CD8-positive, alpha-beta memory T cell (primary cell): ENCODE results near the gene SLC33A1. TPM values are rescaled to one million over a fixed set of nuclear protein-coding genes. Genes with fewer than 3 reads are reported as not detected.
"Not testable (repeated sequence)": the region's sequence is repeated elsewhere in the genome, so short reads cannot be mapped to it uniquely, and the experiment has no call there.

ENCODE experiments used
- CTCF ChIA-PET: fragments of 350-600 bp; sonication (Branson Sonifier 250); formaldehyde crosslinking; loops from one replicate; lab custom pipeline; 2021; ENCODE audit warnings: antibody characterized with exemption; lab: Charles Lee
- POLR2A ChIA-PET: fragments of 350-600 bp; sonication (Branson Sonifier 250); formaldehyde crosslinking; loops from one replicate; lab custom pipeline; 2021; ENCODE audit warnings: antibody characterized with exemption; lab: Charles Lee
- DNase-seq, 5 donors: peaks; one replicate each; pipeline versions ENCODE4 v3.0.0 to v3.0.0-alpha.2; 2020 to 2022; ENCODE audit warnings: mixed read lengths in 1 of 5
- H3K27ac ChIP-seq: one replicate; pipeline ENCODE4 v1.7.0; 2013; ENCODE audit warnings: low read depth, mild to moderate bottlenecking, low read length, moderate library complexity
- H3K27me3 ChIP-seq: 2 replicates; pipeline ENCODE4 v1.7.0; 2013; ENCODE audit warnings: low read length, mild to moderate bottlenecking; ENCODE audit not compliant: insufficient read depth, poor library complexity, severe bottlenecking
- H3K36me3 ChIP-seq: 2 replicates; pipeline ENCODE4 v1.7.0; 2013; ENCODE audit warnings: mild to moderate bottlenecking, low read length, moderate library complexity; ENCODE audit not compliant: insufficient read depth
- H3K4me1 ChIP-seq: 2 replicates; pipeline ENCODE4 v1.7.0; 2013; ENCODE audit warnings: mild to moderate bottlenecking, low read length, moderate library complexity; ENCODE audit not compliant: insufficient read depth
- H3K4me3 ChIP-seq: 2 replicates; pipeline ENCODE4 v1.7.0; 2013; ENCODE audit warnings: mild to moderate bottlenecking, low read length
- H3K9me3 ChIP-seq: 2 replicates; pipeline ENCODE4 v1.7.0; 2013; ENCODE audit warnings: mild to moderate bottlenecking, low read length
- H3K27ac Mint-ChIP-seq, 8 donors: one replicate each; pipeline ENCODE4 v1.8.0; 2020 to 2021; ENCODE audit warnings: mixed read lengths in 8 of 8, mild to moderate bottlenecking in 6 of 8, inconsistent platforms in 3 of 8, moderate library complexity in 3 of 8
- H3K27me3 Mint-ChIP-seq, 2 donors: one replicate each; pipeline ENCODE4 v1.8.0; 2020 to 2021; ENCODE audit warnings: mixed read lengths in 2 of 2, mild to moderate bottlenecking in 1 of 2, moderate library complexity in 1 of 2
- H3K36me3 Mint-ChIP-seq, 3 donors: one replicate each; pipeline ENCODE4 v1.8.0; 2020 to 2021; ENCODE audit warnings: mixed read lengths in 3 of 3, inconsistent platforms in 1 of 3, mild to moderate bottlenecking in 1 of 3
- H3K4me1 Mint-ChIP-seq, 3 donors: one replicate each; pipeline ENCODE4 v1.8.0; 2020 to 2021; ENCODE audit warnings: mixed read lengths in 3 of 3, inconsistent platforms in 1 of 3, mild to moderate bottlenecking in 1 of 3
- H3K4me3 Mint-ChIP-seq, 7 donors: one replicate each; pipeline ENCODE4 v1.8.0; 2020 to 2021; ENCODE audit warnings: mixed read lengths in 7 of 7, mild to moderate bottlenecking in 6 of 7, moderate library complexity in 4 of 7, inconsistent platforms in 2 of 7
- H3K9me3 Mint-ChIP-seq, 5 donors: one replicate each; pipeline ENCODE4 v1.8.0; 2020 to 2022; ENCODE audit warnings: mixed read lengths in 5 of 5, mild to moderate bottlenecking in 3 of 5, moderate library complexity in 2 of 5, inconsistent platforms in 1 of 5
- polyA plus RNA-seq: library from polyadenylated mRNA; unstranded; fragments of 300-500 nt; fragmentation: Illumina TruSeq; gene quantifications from one replicate; pipeline ENCODE4 v1.2.3, GENCODE V29; 2021
- total RNA-seq, 2 experiments: library from RNA; stranded (reverse); gene quantifications; one replicate each; pipeline ENCODE4 v1.2.3, GENCODE V29; 2021

Gene SLC33A1
- total and polyA plus RNA-seq, 3 experiments from 2014 or later, result 19.5 to 24.8 (median 22.8) TPM

DNA sequence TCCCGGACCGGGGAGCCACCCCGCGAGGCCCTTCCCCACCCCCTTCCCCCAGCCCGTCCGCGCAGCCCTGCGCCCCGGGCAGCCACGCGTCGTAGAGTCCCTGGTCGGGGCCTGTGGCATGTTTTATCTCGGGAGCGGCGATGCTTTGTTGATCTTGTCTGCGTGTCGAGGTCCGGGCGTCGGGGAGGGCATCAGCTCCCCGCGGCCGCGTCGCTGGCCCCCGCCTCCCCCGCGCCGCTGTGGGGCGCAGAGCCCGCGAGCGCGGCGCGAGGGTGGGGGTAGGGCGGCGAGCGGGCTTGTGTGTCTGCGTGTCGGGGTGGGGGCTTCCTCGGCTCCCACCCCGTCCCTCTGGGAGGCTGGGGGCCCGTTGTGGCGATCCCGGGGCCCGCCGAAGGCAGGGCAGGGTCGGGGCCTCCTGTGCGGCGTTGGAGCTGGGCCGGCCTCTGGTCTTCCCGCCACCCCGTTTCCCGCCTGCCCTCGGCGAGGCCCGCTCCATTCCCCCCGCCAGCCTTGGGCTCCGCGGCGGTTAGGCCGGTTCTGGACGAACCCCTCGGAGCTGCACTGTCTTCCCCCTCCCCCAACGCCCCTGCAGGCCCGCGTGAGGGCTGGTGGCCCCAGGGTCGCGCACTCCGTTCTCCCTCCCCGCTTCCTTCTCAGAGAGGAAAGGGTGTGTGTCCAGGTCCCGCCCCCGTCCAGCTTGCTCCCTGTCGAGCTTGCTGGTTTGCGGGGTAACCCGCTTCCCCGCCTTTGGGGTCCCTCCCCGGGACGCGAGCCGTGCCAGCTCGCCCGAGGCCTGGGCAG lies 16.9 kb upstream of the SLC33A1 start:
- Mint-ChIP-seq H3K9me3 (no peaks in the 10 kb centered on the region), H3K4me3 (peak overlapping the region; percentile 88 to 96 (median 94)), H3K27ac (peak overlapping the region; percentile 70 to 94 (median 89)), H3K27me3 (no peaks in the 10 kb centered on the region), H3K36me3 (peaks cover 0 to 6% (median 0%) of the 10 kb centered on the region in 3 donors), H3K4me1 (peaks cover 35 to 41% (median 36%) of the 10 kb centered on the region in 3 donors)
- ChIA-PET CTCF (interaction anchor here (0.6 to 4.3 kb wide), 5 partner anchors 13 to 70 kb away, joined by 3 to 40 read pairs (median 5); partner anchors contain the start of genes C3orf33 and SLC33A1), POLR2A (interaction anchor here (1.5 to 2.9 kb wide), 3 partner anchors 9 to 66 kb away, joined by 5 to 24 read pairs (median 11); partner anchors contain the start of genes C3orf33 and SLC33A1)
- H3K27ac ChIP-seq, result peak overlapping the region; percentile 88
- no peaks in the 10 kb centered on the region for H3K9me3 ChIP-seq
- peak; percentile 32 to 70 (median 44) for DNase-seq
- H3K27me3 ChIP-seq, result no peaks in the 10 kb centered on the region
- H3K4me3 ChIP-seq, result peak overlapping the region; percentile 95
- H3K36me3 ChIP-seq, result no peaks in the 10 kb centered on the region
- H3K4me1 ChIP-seq, result peaks cover 30% of the 10 kb centered on the region

DNA sequence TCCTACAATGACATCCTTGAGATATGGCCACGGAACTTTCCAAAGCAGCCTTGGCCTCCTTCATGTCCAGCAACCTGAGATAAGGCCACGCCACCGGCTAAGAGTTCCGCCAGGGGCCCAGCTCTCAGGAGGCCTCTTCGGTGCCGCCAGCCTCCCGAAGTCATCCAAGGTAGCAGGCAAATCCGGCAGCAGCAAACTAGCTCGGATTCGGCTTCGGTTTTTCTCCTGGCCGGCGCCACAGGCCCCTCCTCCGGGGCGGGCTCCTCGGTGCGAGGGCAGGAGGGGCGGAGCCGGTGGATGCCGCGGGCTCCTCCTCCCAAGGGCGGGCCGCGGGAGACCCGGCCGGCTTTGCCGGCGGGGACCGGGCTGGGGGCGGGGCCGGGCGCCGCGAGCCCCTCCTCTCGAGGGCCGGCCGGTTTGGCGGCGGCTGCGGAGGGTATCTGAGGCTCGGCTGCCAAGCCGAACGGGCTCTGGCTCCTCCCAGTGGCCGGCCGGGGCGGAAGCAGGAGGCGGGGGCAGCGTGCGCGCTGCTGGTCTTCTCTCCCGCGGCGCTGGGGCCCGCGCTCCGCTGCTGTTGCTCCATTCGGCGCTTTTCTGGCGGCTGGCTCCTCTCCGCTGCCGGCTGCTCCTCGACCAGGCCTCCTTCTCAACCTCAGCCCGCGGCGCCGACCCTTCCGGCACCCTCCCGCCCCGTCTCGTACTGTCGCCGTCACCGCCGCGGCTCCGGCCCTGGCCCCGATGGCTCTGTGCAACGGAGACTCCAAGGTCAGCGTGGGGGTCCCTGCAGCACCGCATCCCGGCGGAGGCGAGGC lies 16.1 kb upstream of the SLC33A1 start, which contains the start of gene GMPS:
Gene GMPS (plus strand): TSS at position 518 of the 812 bp plus-strand sequence. CDS start 221 bp downstream, at position 739.
- H3K4me1 ChIP-seq, result peaks cover 26% of the 10 kb centered on the region
- ChIA-PET POLR2A (interaction anchor here (0.8 to 2.9 kb wide), 6 partner anchors 8 to 1290 kb away, joined by 3 to 24 read pairs (median 4); partner anchors contain the start of genes C3orf33, CCNL1 and SLC33A1), CTCF (interaction anchor here (0.6 to 4.3 kb wide), 6 partner anchors 12 to 70 kb away, joined by 3 to 40 read pairs (median 4); partner anchors contain the start of genes C3orf33 and SLC33A1)
- Mint-ChIP-seq H3K27me3 (no peaks in the 10 kb centered on the region), H3K4me1 (peaks cover 28 to 33% (median 28%) of the 10 kb centered on the region in 3 donors), H3K36me3 (peaks cover 0 to 6% (median 0%) of the 10 kb centered on the region in 3 donors), H3K9me3 (no peaks in the 10 kb centered on the region), H3K27ac (peak within 1 kb of the TSS; percentile 84 to 99 (median 96)), H3K4me3 (peak within 1 kb of the TSS; percentile 91 to 96 (median 94))
- peak within 1 kb of the TSS; percentile 88 for H3K27ac ChIP-seq
- peak; percentile 93 to 98 (median 96) for DNase-seq
- peak within 1 kb of the TSS; percentile 95 for H3K4me3 ChIP-seq
- no peaks in the 10 kb centered on the region for H3K36me3 ChIP-seq
- no peaks in the 10 kb centered on the region for H3K27me3 ChIP-seq
- no peaks in the 10 kb centered on the region for H3K9me3 ChIP-seq

DNA sequence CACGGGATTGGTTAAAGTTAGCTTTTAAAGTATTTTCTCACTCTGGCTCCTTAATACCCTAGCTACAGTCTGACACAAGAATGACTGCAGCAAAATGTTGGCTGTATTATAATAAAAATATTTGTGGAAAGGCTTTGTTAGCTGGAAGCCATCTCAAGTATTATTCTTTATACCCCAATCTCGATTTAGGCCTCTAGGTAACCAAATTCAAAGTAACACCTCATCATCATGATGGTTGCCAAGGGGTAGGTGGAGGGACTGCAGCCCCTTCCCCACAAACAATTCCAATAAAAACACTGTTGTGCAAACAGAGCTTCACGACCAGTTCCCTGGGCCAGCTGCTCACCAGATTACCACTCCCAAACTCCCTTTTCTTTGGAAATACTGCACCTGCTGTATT lies 15.5 kb upstream of the SLC33A1 start:
- peak overlapping the region; percentile 95 for H3K4me3 ChIP-seq
- peaks cover 0 to 6% (median 0%) of the 10 kb centered on the region in 3 donors for H3K36me3 Mint-ChIP-seq
- H3K27ac Mint-ChIP-seq, result peak overlapping the region; percentile 84 to 99 (median 96)
- H3K27me3 Mint-ChIP-seq, result no peaks in the 10 kb centered on the region
- peak overlapping the region; percentile 88 for H3K27ac ChIP-seq
- H3K9me3 ChIP-seq, result no peaks in the 10 kb centered on the region
- peaks cover 26 to 30% (median 26%) of the 10 kb centered on the region in 3 donors for H3K4me1 Mint-ChIP-seq
- POLR2A ChIA-PET, result interaction anchor here (0.8 to 2.9 kb wide), 4 partner anchors 16 to 1291 kb away, joined by 3 to 24 read pairs (median 4); partner anchors contain the start of genes C3orf33, CCNL1 and SLC33A1
- H3K27me3 ChIP-seq, result no peaks in the 10 kb centered on the region
- peaks cover 26% of the 10 kb centered on the region for H3K4me1 ChIP-seq
- H3K4me3 Mint-ChIP-seq, result peak overlapping the region; percentile 91 to 96 (median 94)
- no peaks in the 10 kb centered on the region for H3K36me3 ChIP-seq
- DNase-seq, result no peak
- CTCF ChIA-PET, result interaction anchor here (0.9 to 4.3 kb wide), 5 partner anchors 11 to 64 kb away, joined by 3 to 40 read pairs (median 3); partner anchors contain the start of genes C3orf33 and SLC33A1
- no peaks in the 10 kb centered on the region for H3K9me3 Mint-ChIP-seq

DNA sequence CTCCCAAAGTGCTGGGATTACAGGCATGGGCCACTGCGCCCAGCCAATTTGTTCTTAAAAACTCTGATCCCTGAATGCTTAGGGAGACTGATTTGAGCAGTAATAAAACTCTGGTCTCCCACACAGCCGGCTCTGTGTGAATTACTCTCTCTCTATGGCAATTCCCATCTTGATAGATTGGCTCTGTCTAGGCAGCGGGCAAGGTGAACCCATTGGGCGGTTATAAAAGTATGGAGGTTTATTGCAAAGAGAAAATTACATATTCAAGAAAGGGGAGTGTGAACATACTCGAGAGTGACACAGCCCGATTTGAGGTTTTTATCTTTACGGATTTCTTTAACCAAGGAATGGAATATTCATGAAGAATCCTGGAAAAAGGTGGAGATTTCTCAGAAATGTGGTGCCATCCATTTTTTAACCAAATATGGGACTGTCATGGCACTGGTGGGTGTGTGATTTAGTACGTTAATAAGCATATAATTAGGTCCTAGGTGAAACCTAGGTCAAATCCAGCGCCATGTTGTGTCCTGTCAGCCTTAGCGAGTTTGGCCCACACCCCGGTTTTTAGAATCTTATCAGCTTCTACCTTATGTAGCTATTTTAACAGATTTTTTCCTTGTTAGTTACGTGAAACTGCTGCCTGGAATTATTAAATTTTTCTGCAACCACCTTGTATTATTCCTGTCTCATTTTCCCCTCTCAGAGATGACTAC lies 9.0 kb upstream of the SLC33A1 start:
- H3K4me3 ChIP-seq, result no peak overlapping the region
- H3K27ac Mint-ChIP-seq, result peak overlapping the region in 6 of 8 donors; percentile 86 to 96 (median 92)

DNA sequence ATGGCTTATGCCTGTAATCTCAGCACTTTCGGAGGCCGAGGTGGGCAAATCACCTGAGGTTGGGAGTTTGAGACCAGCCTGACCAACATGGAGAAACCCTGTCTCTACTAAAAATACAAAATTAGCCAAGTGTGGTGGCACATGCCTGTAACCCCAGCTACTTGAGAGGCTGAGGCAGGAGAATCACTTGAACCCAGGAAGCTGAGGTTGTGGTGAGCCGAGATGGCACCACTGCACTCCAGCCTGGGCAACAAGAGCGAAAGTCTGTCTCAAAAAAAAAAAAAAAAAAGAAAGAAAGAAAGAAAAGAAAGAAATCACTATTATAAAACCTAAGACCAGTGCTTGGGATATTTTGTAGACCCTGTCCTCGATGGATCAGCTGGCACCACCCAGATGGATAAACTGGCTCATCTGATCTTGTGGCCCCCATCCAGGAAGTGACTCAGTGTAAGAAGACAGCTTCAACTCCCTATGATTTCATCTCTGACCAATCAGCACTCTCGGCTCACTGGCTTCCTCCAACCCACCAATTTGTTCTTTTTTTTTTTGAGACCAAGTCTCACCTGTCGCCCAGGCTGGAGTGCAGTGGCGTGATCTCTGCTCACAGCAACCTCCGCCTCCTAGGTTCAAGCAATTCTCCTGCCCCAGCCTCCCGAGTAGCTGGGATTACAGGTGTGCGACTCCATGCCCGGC lies 8.2 kb upstream of the SLC33A1 start:
- not testable (repeated sequence) for H3K9me3 Mint-ChIP-seq, H3K4me1 ChIP-seq, H3K27ac ChIP-seq, H3K27me3 ChIP-seq, H3K36me3 Mint-ChIP-seq, H3K27me3 Mint-ChIP-seq, H3K4me3 ChIP-seq, H3K9me3 ChIP-seq, H3K36me3 ChIP-seq
- Mint-ChIP-seq H3K4me3 (peak overlapping the region; percentile 57 to 79 (median 64)), H3K4me1 (peaks cover 13 to 27% (median 25%) of the 10 kb centered on the region in 3 donors), H3K27ac (peak overlapping the region; percentile 86 to 96 (median 91))
- ChIA-PET POLR2A (interaction anchor here (0.7 to 1.7 kb wide), 5 partner anchors 9 to 1299 kb away, joined by 4 to 11 read pairs (median 5); partner anchors contain the start of genes C3orf33, GMPS and SLC33A1), CTCF (interaction anchor here (1.2 to 2.3 kb wide), 3 partner anchors 9 to 57 kb away, joined by 3 to 13 read pairs (median 6); partner anchors contain the start of gene C3orf33)
- DNase-seq, result peak; percentile 40 to 81 (median 62)

More for the DNA sequence above, 9.0 kb upstream of the SLC33A1 start:
- no peaks in the 10 kb centered on the region for H3K36me3 ChIP-seq
- H3K4me1 ChIP-seq, result peaks cover 7% of the 10 kb centered on the region
- no peak overlapping the region for H3K27ac ChIP-seq
- no peak for DNase-seq
- H3K27me3 Mint-ChIP-seq, result peaks cover 0 to 1% of the 10 kb centered on the region in 2 donors
- peak overlapping the region in 2 of 7 donors; percentile 38 to 57 for H3K4me3 Mint-ChIP-seq
- H3K4me1 Mint-ChIP-seq, result peaks cover 13 to 27% (median 25%) of the 10 kb centered on the region in 3 donors
- no peaks in the 10 kb centered on the region for H3K9me3 ChIP-seq
- POLR2A ChIA-PET, result interaction anchor here (0.7 to 1.7 kb wide), 4 partner anchors 8 to 404 kb away, joined by 4 to 11 read pairs (median 8); partner anchors contain the start of genes C3orf33, GMPS and SLC33A1
- H3K9me3 Mint-ChIP-seq, result no peaks in the 10 kb centered on the region
- CTCF ChIA-PET, result interaction anchor here (2.1 to 2.3 kb wide), 2 partner anchors 10 to 57 kb away, joined by 6 to 13 read pairs; partner anchors contain the start of gene C3orf33
- H3K27me3 ChIP-seq, result no peaks in the 10 kb centered on the region
- H3K36me3 Mint-ChIP-seq, result no peaks in the 10 kb centered on the region

DNA sequence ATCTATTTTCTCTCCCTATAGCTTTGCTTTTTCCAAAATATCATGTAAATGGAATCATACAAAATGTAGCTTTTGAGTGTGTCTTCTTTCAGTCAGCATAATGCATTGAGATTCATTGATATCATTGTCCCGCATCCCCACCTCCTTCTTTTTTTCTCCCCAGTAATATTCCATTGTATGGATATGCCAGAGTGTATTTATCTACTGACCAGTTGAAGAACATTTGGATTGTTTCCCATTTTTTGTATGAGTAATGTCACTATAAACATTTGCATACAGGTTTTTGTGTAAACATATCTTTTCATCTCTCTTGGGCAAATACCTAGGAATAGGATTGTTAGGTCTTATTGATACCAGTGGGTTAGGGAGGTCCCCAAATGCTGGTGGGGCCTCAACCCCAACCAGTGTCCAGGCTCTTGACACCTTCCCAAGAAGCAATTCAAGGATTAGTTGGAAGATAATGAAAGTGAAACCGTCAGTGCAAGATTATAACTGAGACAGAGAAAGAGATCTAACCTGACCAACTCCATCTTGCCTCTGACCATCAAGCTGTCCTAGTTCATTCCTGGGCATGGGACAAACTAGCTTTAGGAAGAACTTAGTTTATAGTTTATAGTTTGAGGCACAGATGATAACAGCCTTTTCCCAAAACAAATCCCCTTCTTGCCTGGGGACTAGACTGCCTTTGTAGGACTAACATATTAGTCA lies 7.4 kb upstream of the SLC33A1 start:
- CTCF ChIA-PET, result interaction anchor here (1.2 to 2.3 kb wide), 3 partner anchors 8 to 56 kb away, joined by 3 to 13 read pairs (median 6); partner anchors contain the start of gene C3orf33
- Mint-ChIP-seq H3K27me3 (peaks cover 0 to 1% of the 10 kb centered on the region in 2 donors), H3K9me3 (no peaks in the 10 kb centered on the region), H3K4me1 (peaks cover 13 to 27% (median 25%) of the 10 kb centered on the region in 3 donors), H3K4me3 (peak overlapping the region in 2 of 7 donors; percentile 42 to 71), H3K36me3 (no peaks in the 10 kb centered on the region), H3K27ac (peak overlapping the region; percentile 86 to 96 (median 91))
- Histone ChIP-seq H3K4me3 (no peak overlapping the region), H3K9me3 (no peaks in the 10 kb centered on the region), H3K27ac (no peak overlapping the region), H3K36me3 (no peaks in the 10 kb centered on the region), H3K27me3 (no peaks in the 10 kb centered on the region), H3K4me1 (peaks cover 7% of the 10 kb centered on the region)
- DNase-seq, result no peak
- POLR2A ChIA-PET, result interaction anchor here (0.7 to 1.7 kb wide), 4 partner anchors 8 to 1299 kb away, joined by 4 to 11 read pairs (median 8); partner anchors contain the start of genes C3orf33, GMPS and SLC33A1
